Fibroblast of villous mesenchyme (primary cell): ENCODE results near the gene RAB11FIP5. TPM values are rescaled to one million over a fixed set of nuclear protein-coding genes. Genes with fewer than 3 reads are reported as not detected.

ENCODE experiments used
- DNase-seq: peaks from one replicate; pipeline ENCODE4 v3.0.0-alpha.2; 2010; ENCODE audit warnings: low read depth
- H3K4me3 ChIP-seq: 2 replicates; pipeline ENCODE4 v1.5.1; 2011; ENCODE audit warnings: low read depth, mild to moderate bottlenecking, low read length
- total RNA-seq: library from RNA; depleted of rRNA; stranded (reverse); fragments of >200 nt; gene quantifications from 2 replicates; pipeline ENCODE4 v1.2.3, GENCODE V29; 2012
- TF ChIP-seq, protein P1 (sequence below): IDR thresholded peaks from 2 replicates; pipeline ENCODE4 v1.5.1; 2012; ENCODE audit warnings: low read depth, mild to moderate bottlenecking, low read length; ENCODE audit not compliant: insufficient read depth

RAB11FIP5 gene
- total RNA-seq, 1 donor: 31.5 TPM

DNA sequence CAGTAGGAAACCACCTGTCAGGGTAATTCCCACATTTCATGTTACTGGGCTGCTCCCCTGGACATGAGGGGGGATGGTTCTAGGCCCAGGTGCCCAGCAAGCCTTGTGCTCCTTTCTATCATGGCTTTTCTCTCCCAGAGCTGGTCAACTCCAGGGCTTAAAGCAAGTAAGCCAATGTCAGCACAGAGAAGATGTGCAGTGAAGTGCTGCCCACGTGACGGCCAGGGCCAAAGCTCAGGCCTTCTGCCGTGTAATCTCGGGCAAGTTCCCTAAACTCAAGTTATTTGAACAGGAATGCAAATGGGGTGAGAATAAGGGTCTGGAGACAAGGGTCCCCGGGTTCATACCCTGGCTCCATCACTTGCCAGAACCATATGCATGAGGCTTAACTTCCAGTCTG, 57.8 kb downstream of the RAB11FIP5 start:
- H3K4me3 ChIP-seq: no peak overlapping the region
- DNase-seq: no peak
- TF ChIP-seq, protein P1, sequence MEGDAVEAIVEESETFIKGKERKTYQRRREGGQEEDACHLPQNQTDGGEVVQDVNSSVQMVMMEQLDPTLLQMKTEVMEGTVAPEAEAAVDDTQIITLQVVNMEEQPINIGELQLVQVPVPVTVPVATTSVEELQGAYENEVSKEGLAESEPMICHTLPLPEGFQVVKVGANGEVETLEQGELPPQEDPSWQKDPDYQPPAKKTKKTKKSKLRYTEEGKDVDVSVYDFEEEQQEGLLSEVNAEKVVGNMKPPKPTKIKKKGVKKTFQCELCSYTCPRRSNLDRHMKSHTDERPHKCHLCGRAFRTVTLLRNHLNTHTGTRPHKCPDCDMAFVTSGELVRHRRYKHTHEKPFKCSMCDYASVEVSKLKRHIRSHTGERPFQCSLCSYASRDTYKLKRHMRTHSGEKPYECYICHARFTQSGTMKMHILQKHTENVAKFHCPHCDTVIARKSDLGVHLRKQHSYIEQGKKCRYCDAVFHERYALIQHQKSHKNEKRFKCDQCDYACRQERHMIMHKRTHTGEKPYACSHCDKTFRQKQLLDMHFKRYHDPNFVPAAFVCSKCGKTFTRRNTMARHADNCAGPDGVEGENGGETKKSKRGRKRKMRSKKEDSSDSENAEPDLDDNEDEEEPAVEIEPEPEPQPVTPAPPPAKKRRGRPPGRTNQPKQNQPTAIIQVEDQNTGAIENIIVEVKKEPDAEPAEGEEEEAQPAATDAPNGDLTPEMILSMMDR: no peak

DNA sequence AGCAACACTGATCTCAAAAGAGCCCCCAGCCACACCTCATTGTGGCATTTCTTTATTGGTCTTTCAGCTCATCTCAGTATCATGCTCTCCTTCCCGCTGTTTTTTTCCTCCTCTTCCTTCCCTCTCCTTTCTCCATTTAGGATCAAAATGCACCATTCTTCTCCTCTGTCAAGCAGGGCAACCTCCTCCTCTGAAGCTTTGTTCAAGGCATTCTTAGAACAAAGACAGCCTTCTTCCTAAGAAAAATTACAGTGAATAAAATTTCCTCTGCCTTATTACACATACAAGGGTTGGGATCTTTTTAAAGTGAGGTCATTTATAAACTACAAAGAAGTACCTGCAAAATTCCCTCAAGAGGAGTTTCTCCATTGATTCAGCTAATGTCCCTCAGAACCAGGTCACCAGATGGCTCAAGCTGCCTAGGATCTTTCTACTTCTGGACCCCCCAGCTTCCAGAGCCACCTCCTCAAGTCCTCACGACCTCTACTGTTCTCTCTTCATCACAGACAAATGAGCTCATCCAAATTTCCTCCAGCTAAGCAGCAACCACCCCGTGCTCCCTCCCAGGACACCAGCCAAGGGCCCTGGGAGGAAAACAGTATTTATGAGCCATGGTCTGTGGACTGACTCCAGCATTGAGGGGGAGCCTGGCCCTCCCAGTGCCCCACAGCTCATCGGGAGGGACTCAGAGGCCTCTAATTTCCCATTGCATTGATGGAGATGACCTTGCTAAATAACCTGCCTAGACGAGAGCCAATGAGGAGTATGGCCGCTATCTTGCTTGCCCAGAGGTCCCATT, 59.2 kb downstream of the RAB11FIP5 start:
- TF ChIP-seq, protein P1: no peak
- peak; percentile 23 for DNase-seq
- no peak overlapping the region for H3K4me3 ChIP-seq

- no peak overlapping the region for H3K4me3 ChIP-seq
- TF ChIP-seq, protein P1: no peak
- DNase-seq: no peak
Observed at GRCh38 chr2:73050121-73050545, 62.6 kb downstream of the RAB11FIP5 start.

DNA sequence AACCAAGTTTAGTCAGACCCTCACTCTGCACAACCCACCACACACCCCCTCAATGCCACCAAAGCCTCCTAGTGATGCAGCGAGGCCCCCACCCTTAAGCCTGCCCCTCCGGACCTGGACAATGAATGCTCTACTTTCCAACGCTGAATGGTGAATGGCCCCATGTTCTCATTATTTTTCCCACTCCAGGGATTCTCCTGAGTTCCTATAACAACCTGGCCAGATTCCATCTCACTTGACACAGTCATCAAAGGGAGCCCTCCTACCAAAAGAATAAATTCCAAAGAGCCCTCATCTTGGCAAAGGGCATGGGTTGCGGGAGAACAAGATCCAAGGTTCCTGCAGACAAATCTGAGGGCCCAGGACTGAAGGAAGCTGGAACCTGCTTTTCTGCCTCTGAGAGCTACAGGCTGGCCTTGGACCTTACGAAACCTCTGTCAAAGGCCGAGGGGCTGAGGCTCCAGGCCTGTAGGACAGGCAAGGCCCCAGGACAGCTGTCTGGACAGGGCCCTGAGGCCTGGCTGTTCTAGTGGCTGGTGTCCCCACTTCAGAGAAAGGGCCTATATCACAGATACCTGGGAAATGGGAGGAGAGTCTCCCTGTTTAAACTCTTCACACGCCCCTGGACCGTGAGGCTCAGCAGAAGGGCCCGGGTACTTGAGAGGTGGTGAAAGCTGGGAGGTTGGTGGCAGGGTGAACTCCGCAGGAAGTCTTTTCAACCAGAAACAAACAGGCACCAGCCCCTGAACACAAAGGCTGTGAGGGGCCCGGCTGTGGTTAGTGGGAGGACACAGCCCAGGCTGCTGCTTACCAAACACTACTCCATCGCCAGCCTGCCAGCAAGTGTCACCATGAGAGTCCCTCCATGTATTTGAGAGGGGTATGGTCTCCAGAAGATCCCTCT, 68.6 kb downstream of the RAB11FIP5 start:
- DNase-seq: no peak
- TF ChIP-seq, protein P1: no peak
- H3K4me3 ChIP-seq: no peak overlapping the region

DNA sequence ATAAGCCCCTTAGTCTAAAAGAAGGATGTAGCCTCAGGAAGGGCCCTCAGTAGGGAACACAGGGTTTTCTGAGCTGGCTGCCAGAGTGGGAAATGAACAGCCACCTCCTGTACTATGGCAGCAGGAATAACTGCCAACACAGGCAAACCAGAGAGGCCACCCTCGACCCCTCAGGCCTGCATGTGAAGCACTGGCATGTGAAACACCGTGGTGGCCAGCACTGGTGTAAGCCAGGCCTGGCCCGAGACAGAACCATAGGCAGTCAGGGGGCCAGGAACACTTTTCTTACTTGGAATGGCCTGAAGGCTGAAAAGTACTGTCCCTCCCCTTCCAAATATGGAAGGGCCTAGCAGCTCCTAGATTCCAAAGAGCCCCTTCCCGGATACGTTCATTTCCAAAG, 69.5 kb downstream of the RAB11FIP5 start:
- DNase-seq: no peak
- no peak overlapping the region for H3K4me3 ChIP-seq
- TF ChIP-seq, protein P1: no peak

DNA sequence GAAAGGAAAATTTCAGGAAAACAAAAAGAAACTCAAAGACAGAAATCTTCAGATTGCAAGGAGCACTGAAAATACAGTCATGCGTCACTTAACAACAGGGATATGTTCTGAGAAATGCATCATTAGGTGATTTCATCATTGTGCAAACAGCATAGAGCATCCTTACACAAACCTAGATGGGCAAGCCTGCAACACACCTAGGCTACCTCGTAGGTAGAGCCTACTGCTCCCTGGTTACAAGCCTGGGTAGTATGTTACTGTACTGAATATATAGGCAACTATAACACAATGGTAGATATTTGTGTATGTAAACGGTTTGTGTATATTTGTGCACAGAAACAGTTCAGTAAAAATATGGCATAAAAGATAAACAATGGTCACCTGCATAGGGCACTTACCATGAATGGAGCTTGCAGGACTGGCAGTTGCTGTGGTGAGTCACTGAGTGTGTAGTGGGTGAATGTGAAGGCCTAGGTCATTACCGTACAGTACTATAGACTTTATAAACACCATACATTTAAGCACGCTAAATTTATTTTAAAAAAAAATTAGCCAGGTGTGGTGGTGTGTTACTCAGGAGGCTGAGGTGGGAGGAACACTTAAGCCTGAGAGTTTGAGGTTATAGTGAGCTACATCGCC, 74.7 kb downstream of the RAB11FIP5 start:
- DNase-seq: no peak
- TF ChIP-seq, protein P1: no peak
- H3K4me3 ChIP-seq: no peak overlapping the region
